Measurements from ENCODE around the gene ITGBL1. TPM values are rescaled to one million over a fixed set of nuclear protein-coding genes. Genes with fewer than 3 reads are reported as not detected.

Gene ITGBL1
- total and polyA plus RNA-seq, 7 donors = 0.16 to 15.0 (median 1.6) TPM; not detected in 1

Other genes starting within 250 kb of the ITGBL1 start
- gene NALCN, start 36.2 kb upstream of the ITGBL1 start, total RNA-seq = 1 to 10 TPM in 1 of 4 donors, under 1 TPM in 3; 0.33 to 1.1 (median 0.83) TPM
- under 1 TPM in 1 of 3 donors, not detected in 2; 0.23 TPM for gene NALCN, start 36.2 kb upstream of the ITGBL1 start, polyA plus RNA-seq

Data from sigmoid colon (tissue), 7 donors.